ENCODE results near the gene SBK2. TPM values are rescaled to one million over a fixed set of nuclear protein-coding genes. Genes with fewer than 3 reads are reported as not detected.

Gene SBK2
- total and polyA plus RNA-seq, 4 donors = 0.31 TPM; not detected in 3

GRCh38 chr19:55530996-55531395, 5.9 kb downstream of the SBK2 start:
- peaks cover 0 to 2% (median 0%) of the 10 kb centered on the region in 4 donors for H3K9me3 ChIP-seq (ENCODE audit: control insufficient read depth in 4 of 4, insufficient read depth in 3 of 4, low read length in 3 of 4)
- H3K4me3 ChIP-seq = no peak overlapping the region
- peaks cover 0 to 12% (median 11%) of the 10 kb centered on the region in 5 donors for H3K4me1 ChIP-seq (ENCODE audit: control insufficient read depth in 5 of 5, insufficient read depth in 5 of 5, low read length in 5 of 5)
- peaks cover 5 to 8% (median 7%) of the 10 kb centered on the region in 3 donors for H3K27me3 ChIP-seq (ENCODE audit: control insufficient read depth in 3 of 3, insufficient read depth in 3 of 3, low read length in 2 of 3)
- TF ChIP-seq, protein P1, sequence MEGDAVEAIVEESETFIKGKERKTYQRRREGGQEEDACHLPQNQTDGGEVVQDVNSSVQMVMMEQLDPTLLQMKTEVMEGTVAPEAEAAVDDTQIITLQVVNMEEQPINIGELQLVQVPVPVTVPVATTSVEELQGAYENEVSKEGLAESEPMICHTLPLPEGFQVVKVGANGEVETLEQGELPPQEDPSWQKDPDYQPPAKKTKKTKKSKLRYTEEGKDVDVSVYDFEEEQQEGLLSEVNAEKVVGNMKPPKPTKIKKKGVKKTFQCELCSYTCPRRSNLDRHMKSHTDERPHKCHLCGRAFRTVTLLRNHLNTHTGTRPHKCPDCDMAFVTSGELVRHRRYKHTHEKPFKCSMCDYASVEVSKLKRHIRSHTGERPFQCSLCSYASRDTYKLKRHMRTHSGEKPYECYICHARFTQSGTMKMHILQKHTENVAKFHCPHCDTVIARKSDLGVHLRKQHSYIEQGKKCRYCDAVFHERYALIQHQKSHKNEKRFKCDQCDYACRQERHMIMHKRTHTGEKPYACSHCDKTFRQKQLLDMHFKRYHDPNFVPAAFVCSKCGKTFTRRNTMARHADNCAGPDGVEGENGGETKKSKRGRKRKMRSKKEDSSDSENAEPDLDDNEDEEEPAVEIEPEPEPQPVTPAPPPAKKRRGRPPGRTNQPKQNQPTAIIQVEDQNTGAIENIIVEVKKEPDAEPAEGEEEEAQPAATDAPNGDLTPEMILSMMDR (IDR thresholded peaks at IDR 0.05; ENCODE audit: control extremely low read depth, extremely low read depth) = no peak
- 92 to 93% methylated on average over 26 of the region's 26 CpGs for WGBS, 2 donors
- DNase-seq (no peak), ATAC-seq (ENCODE audit: insufficient read depth, low FRiP score) (no peak)
- no peaks in the 10 kb centered on the region for H3K36me3 ChIP-seq (ENCODE audit: control insufficient read depth in 4 of 4, insufficient read depth in 4 of 4, low read length in 4 of 4)
- H3K27ac ChIP-seq (ENCODE audit: low read depth in 1 of 2, low read length in 1 of 2) = no peak overlapping the region
- H3K9ac ChIP-seq (ENCODE audit: insufficient read depth in 1 of 2, low read length in 2 of 2) = no peak overlapping the region

GRCh38 chr19:55529636-55530234, 7.2 kb downstream of the SBK2 start:
- DNase-seq (no peak), ATAC-seq (ENCODE audit: insufficient read depth, low FRiP score) (no peak)
- H3K27ac ChIP-seq (ENCODE audit: low read depth in 1 of 2, low read length in 1 of 2) = no peak overlapping the region
- WGBS, 2 donors = 87 to 90% methylated on average over 56 of the region's 56 CpGs
- H3K36me3 ChIP-seq (ENCODE audit: control insufficient read depth in 4 of 4, insufficient read depth in 4 of 4, low read length in 4 of 4) = no peaks in the 10 kb centered on the region
- no peak overlapping the region for H3K4me3 ChIP-seq
- peaks cover 0 to 2% (median 0%) of the 10 kb centered on the region in 4 donors for H3K9me3 ChIP-seq (ENCODE audit: control insufficient read depth in 4 of 4, insufficient read depth in 3 of 4, low read length in 3 of 4)
- H3K9ac ChIP-seq (ENCODE audit: insufficient read depth in 1 of 2, low read length in 2 of 2) = no peak overlapping the region
- TF ChIP-seq, protein P1 (IDR thresholded peaks at IDR 0.05; ENCODE audit: control extremely low read depth, extremely low read depth) = no peak
- H3K27me3 ChIP-seq (ENCODE audit: control insufficient read depth in 3 of 3, insufficient read depth in 3 of 3, low read length in 2 of 3) = peaks cover 5 to 10% (median 8%) of the 10 kb centered on the region in 3 donors
- H3K4me1 ChIP-seq (ENCODE audit: control insufficient read depth in 5 of 5, insufficient read depth in 5 of 5, low read length in 5 of 5) = peaks cover 0 to 13% (median 11%) of the 10 kb centered on the region in 5 donors

GRCh38 chr19:55528030-55528803, 8.7 kb downstream of the SBK2 start:
- no peaks in the 10 kb centered on the region for H3K36me3 ChIP-seq (ENCODE audit: control insufficient read depth in 4 of 4, insufficient read depth in 4 of 4, low read length in 4 of 4)
- no peak overlapping the region for H3K4me3 ChIP-seq
- TF ChIP-seq, protein P1 (IDR thresholded peaks at IDR 0.05; ENCODE audit: control extremely low read depth, extremely low read depth) = no peak
- no peak overlapping the region for H3K27ac ChIP-seq (ENCODE audit: low read depth in 1 of 2, low read length in 1 of 2)
- DNase-seq (no peak), ATAC-seq (ENCODE audit: insufficient read depth, low FRiP score) (no peak)
- peaks cover 0 to 2% (median 0%) of the 10 kb centered on the region in 4 donors for H3K9me3 ChIP-seq (ENCODE audit: control insufficient read depth in 4 of 4, insufficient read depth in 3 of 4, low read length in 3 of 4)
- H3K4me1 ChIP-seq (ENCODE audit: control insufficient read depth in 5 of 5, insufficient read depth in 5 of 5, low read length in 5 of 5) = peaks cover 0 to 13% (median 11%) of the 10 kb centered on the region in 5 donors
- peaks cover 5 to 13% (median 8%) of the 10 kb centered on the region in 3 donors for H3K27me3 ChIP-seq (ENCODE audit: control insufficient read depth in 3 of 3, insufficient read depth in 3 of 3, low read length in 2 of 3)
- WGBS, 2 donors = 48 to 69% methylated on average over 15 of the region's 15 CpGs
- H3K9ac ChIP-seq (ENCODE audit: insufficient read depth in 1 of 2, low read length in 2 of 2) = no peak overlapping the region

Measured in lung (tissue), 12 donors.